Tibial artery (tissue), 4 donors: ENCODE measurements around the gene STYK1.

Source experiments
- DNase-seq, 2 donors: peaks; one replicate each; pipeline ENCODE4 v3.0.0-alpha.2; 2019
- H3K27ac ChIP-seq, 2 donors: fragments of 200-600 bp; sonication (generic) in 1 of 2; 1 replicate in 1 of 2; 2 replicates in 1 of 2; pipeline ENCODE4 v1.5.1; 2018 to 2019; ENCODE audit warnings: mild to moderate bottlenecking in 1 of 2
- H3K27me3 ChIP-seq, 2 donors: fragments of 200-600 bp; sonication (generic) in 1 of 2; one replicate each; pipeline versions ENCODE4 v1.5.1 to v1.6.0; 2016 to 2019
- H3K36me3 ChIP-seq, 3 donors: fragments of 200-600 bp; sonication (generic) in 2 of 3; one replicate each; pipeline ENCODE4 v1.5.1; 2016 to 2019; ENCODE audit warnings: mild to moderate bottlenecking in 2 of 3
- H3K4me1 ChIP-seq, 4 donors: fragments of 200-600 bp; sonication (generic) in 2 of 4; 1 replicate in 3 of 4; 2 replicates in 1 of 4; pipeline ENCODE4 v1.5.1; 2016 to 2019
- H3K4me3 ChIP-seq, 2 donors: fragments of 200-600 bp; sonication (generic) in 1 of 2; 1 replicate in 1 of 2; 2 replicates in 1 of 2; pipeline ENCODE4 v1.5.1; 2018 to 2019; ENCODE audit warnings: mild to moderate bottlenecking in 2 of 2
- H3K9me3 ChIP-seq, 3 donors: fragments of 200-600 bp; sonication (generic) in 1 of 3; one replicate each; pipeline ENCODE4 v1.5.1; 2016 to 2019
- CTCF ChIP-seq, 2 experiments: fragments of 200-600 bp in 1 of 2; fragments of 450-650 bp in 1 of 2; IDR thresholded peaks; one replicate each; pipeline ENCODE4 v1.5.1; 2017 to 2019; ENCODE audit warnings: antibody characterized with exemption in 2 of 2, mild to moderate bottlenecking in 1 of 2, moderate library complexity in 1 of 2
- intact Hi-C: fragments of 100-400 bp; cut with DNase I; formaldehyde crosslinking; loops from one replicate; pipeline ENCODE4 v1.15.0; 2023; ENCODE audit warnings: low total_unique reads

The STYK1 gene

GRCh38 chr12:10621278-10621677 is 52.6 kb downstream of the STYK1 start:
- Histone ChIP-seq H3K9me3 (no peaks in the 10 kb centered on the region), H3K27me3 (peaks cover 0 to 3% of the 10 kb centered on the region in 2 donors), H3K36me3 (no peaks in the 10 kb centered on the region), H3K4me1 (no peaks in the 10 kb centered on the region), H3K4me3 (no peak overlapping the region), H3K27ac (no peak overlapping the region)
- intact Hi-C loops = no loop called here
- TF ChIP-seq CTCF (IDR thresholded peaks at IDR 0.05) = no peak
- no peak for DNase-seq

- no peak overlapping the region for H3K27ac ChIP-seq
- TF ChIP-seq CTCF (IDR thresholded peaks at IDR 0.05) = no peak
- no peak overlapping the region for H3K4me3 ChIP-seq
- no peaks in the 10 kb centered on the region for H3K9me3 ChIP-seq
- intact Hi-C loops = no loop called here
- no peaks in the 10 kb centered on the region for H3K4me1 ChIP-seq
- H3K27me3 ChIP-seq = peaks cover 0 to 3% of the 10 kb centered on the region in 2 donors
- no peaks in the 10 kb centered on the region for H3K36me3 ChIP-seq
- DNase-seq = no peak
Observed at GRCh38 chr12:10620078-10620779, 53.6 kb downstream of the STYK1 start.

GRCh38 chr12:10618338-10618987 is 55.4 kb downstream of the STYK1 start:
- H3K27ac ChIP-seq = no peak overlapping the region
- no peak overlapping the region for H3K4me3 ChIP-seq
- H3K36me3 ChIP-seq = no peaks in the 10 kb centered on the region
- H3K4me1 ChIP-seq = peaks cover 0 to 6% (median 0%) of the 10 kb centered on the region in 4 donors
- intact Hi-C loops = loop anchor here (10.0 kb wide), 1 partner anchor 106 kb away; the partner anchor contains the start of gene YBX3
- DNase-seq = no peak
- peaks cover 0 to 3% of the 10 kb centered on the region in 2 donors for H3K27me3 ChIP-seq
- TF ChIP-seq CTCF (IDR thresholded peaks at IDR 0.05) = no peak
- no peaks in the 10 kb centered on the region for H3K9me3 ChIP-seq

GRCh38 chr12:10617863-10618262 is 56.0 kb downstream of the STYK1 start:
- Histone ChIP-seq H3K36me3 (no peaks in the 10 kb centered on the region), H3K9me3 (no peaks in the 10 kb centered on the region), H3K4me3 (no peak overlapping the region), H3K27ac (no peak overlapping the region), H3K4me1 (peaks cover 0 to 7% (median 0%) of the 10 kb centered on the region in 4 donors), H3K27me3 (peaks cover 0 to 3% of the 10 kb centered on the region in 2 donors)
- no peak for TF ChIP-seq CTCF (IDR thresholded peaks at IDR 0.05)
- DNase-seq = no peak
- intact Hi-C loops = loop anchor here (10.0 kb wide), 1 partner anchor 107 kb away; the partner anchor contains the start of gene YBX3

- peaks cover 0 to 25% (median 10%) of the 10 kb centered on the region in 4 donors for H3K4me1 ChIP-seq
- TF ChIP-seq CTCF (IDR thresholded peaks at IDR 0.05) = no peak
- H3K9me3 ChIP-seq = no peaks in the 10 kb centered on the region
- no peaks in the 10 kb centered on the region for H3K36me3 ChIP-seq
- H3K27me3 ChIP-seq = peaks cover 0 to 3% of the 10 kb centered on the region in 2 donors
- no peak overlapping the region for H3K4me3 ChIP-seq
- intact Hi-C loops = loop anchor here (10.0 kb wide), 1 partner anchor 109 kb away; the partner anchor contains the start of gene YBX3
- no peak overlapping the region for H3K27ac ChIP-seq
- DNase-seq = no peak
Observed at GRCh38 chr12:10615532-10615931, 58.3 kb downstream of the STYK1 start.
